COLO668 (cell line): Measurements from ENCODE around the gene HNRNPA1.

Source experiments
- DNase-seq: peaks from one replicate; lab custom pipeline; 2025; ENCODE audit not compliant: unreplicated experiment; lab: John Stamatoyannopoulos, UW

HNRNPA1 gene

GRCh38 chr12:54333420-54334034 is 53.0 kb downstream of the HNRNPA1 start:
- no peak for DNase-seq
